Breast epithelium (tissue), 3 donors: ENCODE results near the gene PXDN.

Source experiments
- CTCF ChIP-seq, 3 donors: fragments of 450-650 bp; IDR thresholded peaks; one replicate each; pipeline ENCODE4 v1.5.1; 2016 to 2017; ENCODE audit warnings: antibody characterized with exemption in 3 of 3, mild to moderate bottlenecking in 3 of 3, moderate library complexity in 3 of 3
- POLR2A ChIP-seq: fragments of 450-650 bp; IDR thresholded peaks from one replicate; pipeline ENCODE4 v1.6.1; 2016; ENCODE audit warnings: antibody characterized with exemption, mild to moderate bottlenecking, moderate library complexity
- POLR2AphosphoS5 ChIP-seq, 3 donors: sonication (generic); formaldehyde crosslinking; IDR thresholded peaks; one replicate each; pipeline ENCODE4 v1.6.1; 2017; ENCODE audit warnings: antibody characterized with exemption in 3 of 3

GRCh38 chr2:1754046-1754445, 9.7 kb upstream of the PXDN start:
- TF ChIP-seq CTCF (IDR thresholded peaks at IDR 0.05): no peak
- TF ChIP-seq POLR2A: no peak
- TF ChIP-seq POLR2AphosphoS5 (IDR thresholded peaks at IDR 0.05): no peak
